NCI-H460 (cell line): Measurements from ENCODE around the gene KCNN1. TPM values are rescaled to one million over a fixed set of nuclear protein-coding genes. Genes with fewer than 3 reads are reported as not detected.
"Not testable (repeated sequence)": the region's sequence is repeated elsewhere in the genome, so short reads cannot be mapped to it uniquely, and the experiment has no call there.

Source experiments
- DNase-seq: peaks from one replicate; pipeline ENCODE4 v3.0.0-alpha.2; 2016; ENCODE audit warnings: low read depth; ENCODE audit errors: extremely low read depth
- polyA plus RNA-seq: library from polyadenylated mRNA; depleted of rRNA; stranded (reverse); fragments of >200 nt; gene quantifications from 2 replicates; pipeline ENCODE4 v1.2.3, GENCODE V29; 2014; cell fraction: nucleus; rRNA removed
- total RNA-seq: library from RNA; depleted of rRNA; stranded (reverse); fragments of >200 nt; shearing (Covaris generic); gene quantifications from 2 replicates; pipeline ENCODE4 v1.2.3, GENCODE V29; 2014; rRNA removed

Gene KCNN1
- total RNA-seq = 0.10 TPM in 1 of 2 replicates, not detected in the other
- polyA plus RNA-seq = 0.13 TPM in 1 of 2 replicates, not detected in the other

DNA sequence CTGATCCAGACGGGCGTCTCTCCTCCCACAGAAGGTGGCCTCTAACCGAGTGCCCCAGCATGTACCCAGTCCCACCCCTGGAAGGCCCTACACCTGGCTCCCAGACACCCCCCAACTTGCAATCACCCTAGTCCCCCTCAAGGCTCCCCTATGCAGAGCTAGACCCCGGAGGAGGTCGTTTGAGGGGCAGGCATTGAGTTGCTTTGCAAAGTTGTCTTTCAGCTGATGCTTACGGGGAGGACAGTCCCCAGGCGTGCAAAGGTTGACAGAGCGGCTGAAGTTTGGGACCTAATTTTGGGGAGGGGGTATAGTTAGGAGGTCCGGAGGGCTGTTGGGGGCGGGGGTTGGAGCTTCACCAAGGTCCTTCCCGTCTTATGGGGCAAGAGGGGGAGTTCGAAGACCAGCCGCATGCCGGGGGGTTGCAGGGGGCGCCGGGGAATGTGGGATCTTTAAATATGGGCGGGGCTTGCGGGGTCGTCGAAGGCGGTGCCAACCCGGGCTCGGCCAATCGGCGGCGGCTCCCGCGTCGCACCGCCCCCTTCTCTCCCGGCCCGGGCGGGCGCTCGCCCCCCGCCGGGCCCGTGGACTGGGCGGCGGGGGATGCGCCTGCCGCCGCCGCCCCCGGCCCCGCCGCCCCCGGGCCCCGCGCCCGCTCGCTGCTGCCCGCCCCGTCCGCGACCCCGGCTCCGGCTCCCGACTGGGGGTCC, at the start of gene KCNN1:
Gene KCNN1, plus strand, starts transcription at position 558 of the 707 bp plus-strand sequence. CDS start 6,782 bp downstream, outside the sequence.
- no peak for DNase-seq

DNA sequence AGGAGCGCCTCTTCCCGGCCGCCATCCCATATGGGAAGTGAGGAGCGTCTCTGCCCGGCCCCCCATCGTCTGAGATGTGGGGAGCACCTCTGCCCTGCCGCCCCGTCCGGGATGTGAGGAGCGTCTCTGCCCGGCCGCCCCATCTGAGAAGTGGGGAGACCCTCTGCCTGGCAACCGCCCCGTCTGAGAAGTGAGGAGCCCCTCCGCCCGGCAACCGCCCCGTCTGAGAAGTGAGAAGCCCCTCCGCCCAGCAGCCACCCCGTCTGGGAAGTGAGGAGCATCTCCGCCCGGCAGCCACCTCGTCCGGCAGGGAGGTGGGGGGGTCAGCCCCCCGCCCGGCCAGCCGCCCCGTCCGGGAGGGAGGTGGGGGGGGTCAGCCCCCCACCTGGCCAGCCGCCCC, 48.8 kb upstream of the KCNN1 start:
- not testable (repeated sequence) for DNase-seq

DNA sequence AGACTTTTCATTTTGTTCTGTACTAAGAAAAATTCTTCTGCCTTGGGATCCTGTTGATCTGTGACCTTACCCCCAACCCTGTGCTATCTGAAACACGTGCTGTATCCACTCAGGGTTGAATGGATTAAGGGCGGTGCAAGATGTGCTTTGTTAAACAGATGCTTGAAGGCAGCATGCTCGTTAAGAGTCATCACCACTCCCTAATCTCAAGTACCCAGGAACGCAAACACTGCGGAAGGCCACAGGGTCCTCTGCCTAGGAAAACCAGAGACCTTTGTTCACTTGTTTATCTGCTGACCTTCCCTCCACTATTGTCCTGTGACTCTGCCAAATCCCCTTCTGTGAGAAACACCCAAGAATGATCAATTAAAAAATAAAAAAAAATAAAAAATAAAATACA, 47.8 kb upstream of the KCNN1 start:
- not testable (repeated sequence) for DNase-seq

GRCh38 chr19:17920527-17920926, 46.4 kb upstream of the KCNN1 start:
- DNase-seq = no peak

DNA sequence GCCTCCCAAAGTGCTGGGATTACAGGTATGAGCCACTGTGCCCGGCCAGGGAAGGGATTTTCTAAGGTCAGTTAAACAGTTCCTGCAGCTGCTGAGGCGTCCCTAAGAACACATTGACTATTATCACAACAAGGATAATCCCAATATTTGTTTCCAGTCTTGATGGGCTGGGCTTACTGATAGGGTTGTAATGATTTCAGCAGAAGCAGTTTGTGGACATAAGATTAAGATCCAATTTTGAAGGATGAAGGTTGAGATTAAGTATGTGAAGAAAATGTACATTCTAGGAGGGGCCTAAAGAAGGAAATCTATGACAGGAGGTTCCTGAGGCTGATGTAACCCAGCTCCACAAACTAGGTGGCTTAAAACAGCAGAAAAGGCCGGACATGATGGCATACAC, 44.8 kb upstream of the KCNN1 start:
- DNase-seq = no peak

GRCh38 chr19:17926044-17926443, 40.9 kb upstream of the KCNN1 start:
- DNase-seq = no peak

DNA sequence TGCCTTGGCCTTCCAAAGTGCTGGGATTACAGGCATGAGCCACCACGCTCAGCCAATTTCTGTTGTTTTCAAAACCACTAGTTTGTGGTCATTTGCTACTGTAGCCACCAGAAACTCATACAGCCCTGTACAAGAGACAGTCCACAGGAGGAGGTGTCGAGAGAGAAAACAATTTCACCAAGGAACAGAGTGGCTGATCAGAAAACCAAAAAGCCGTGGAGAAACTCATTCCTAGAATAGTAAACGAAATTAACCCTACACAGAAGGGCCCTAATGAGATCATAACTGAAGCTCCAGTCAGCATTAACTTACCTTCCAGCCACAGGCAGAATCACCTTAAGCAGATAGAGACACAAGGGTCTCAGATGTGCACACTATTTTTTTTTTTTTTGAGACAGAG, 37.9 kb upstream of the KCNN1 start:
- no peak for DNase-seq

DNA sequence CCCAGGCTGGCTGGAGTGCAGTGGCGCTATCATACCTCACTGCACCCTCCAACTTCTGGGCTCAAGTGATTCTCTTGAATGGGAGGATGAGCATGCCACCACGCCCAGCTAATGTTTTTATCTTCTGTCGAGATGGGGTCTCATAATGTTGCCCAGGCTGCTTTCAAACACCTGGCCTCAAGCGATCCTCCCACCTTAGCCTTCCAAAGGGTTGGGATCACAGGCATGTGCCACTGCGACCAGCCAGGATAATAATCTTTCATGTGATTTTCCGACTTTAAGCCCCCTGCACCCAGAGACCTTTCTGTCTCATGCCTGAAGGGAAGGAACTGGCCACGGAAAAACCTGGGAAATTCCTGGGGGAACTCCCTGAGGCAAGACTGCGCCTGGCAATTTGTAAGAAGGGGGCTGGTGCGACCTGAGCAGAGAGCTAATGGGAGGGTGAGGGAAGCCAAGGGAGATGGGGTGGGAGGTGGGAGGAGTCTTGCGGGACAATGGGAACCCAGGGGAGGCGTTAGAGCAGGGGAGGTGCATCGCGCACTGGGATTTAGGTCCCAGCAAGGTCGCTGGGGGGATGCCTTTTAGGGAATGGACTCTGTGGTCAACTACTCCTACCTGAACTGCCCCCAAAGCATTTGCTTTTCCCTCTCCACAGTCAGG, 35.2 kb upstream of the KCNN1 start:
- no peak for DNase-seq

DNA sequence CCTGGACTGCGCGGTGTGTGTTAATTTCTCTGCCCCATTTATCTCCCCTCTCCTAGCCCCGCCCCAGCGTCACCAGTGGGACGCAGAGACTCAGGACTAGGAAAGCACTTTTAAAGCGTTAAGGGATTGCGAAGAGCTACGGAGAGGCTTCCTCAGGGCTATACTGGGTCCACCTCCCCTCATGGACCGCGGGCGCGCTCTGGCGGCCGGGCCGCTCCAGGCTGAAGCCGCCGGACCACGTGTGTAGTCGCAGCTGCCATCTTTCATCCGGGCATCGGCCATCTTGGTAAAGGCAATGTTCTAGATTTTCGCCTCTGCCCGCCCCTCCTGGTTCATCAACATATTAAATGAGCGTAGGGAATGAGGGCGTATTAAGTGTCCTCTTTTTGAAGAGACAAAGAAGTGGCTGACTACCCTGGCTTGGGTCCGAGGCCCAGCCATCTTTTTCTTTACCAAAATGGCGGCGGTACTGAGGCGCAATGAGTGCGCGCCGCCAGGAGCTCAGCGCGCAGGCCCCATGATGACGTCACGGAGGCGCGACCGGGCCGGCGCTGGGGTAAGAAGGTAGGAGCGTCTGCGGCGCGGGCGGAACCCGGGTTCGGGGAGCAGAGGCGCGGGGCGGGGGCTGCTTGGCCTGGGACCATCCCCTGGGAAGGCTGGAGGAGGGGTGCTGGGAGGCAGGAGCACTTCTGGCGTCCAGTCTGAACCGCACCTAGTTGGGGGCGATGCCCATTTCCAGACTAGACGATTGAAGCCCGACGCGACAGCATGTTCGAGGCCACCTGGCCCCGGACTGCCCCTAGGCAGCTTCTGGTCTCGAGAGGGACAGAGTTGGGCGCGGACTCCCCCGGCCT, 34.2 kb upstream of the KCNN1 start, which contains the start of gene CCDC124:
Gene CCDC124, plus strand, starts transcription at position 531 of the 854 bp plus-strand sequence. CDS start 3,406 bp downstream, outside the sequence.
- peak; percentile 85 for DNase-seq

- no peak for DNase-seq
Observed at GRCh38 chr19:17933414-17934129, 33.3 kb upstream of the KCNN1 start.

- DNase-seq = no peak
Observed at GRCh38 chr19:17936379-17936778, 30.5 kb upstream of the KCNN1 start.

- DNase-seq = no peak
Observed at GRCh38 chr19:17937371-17937900, 29.5 kb upstream of the KCNN1 start.

GRCh38 chr19:17938092-17938845, 28.6 kb upstream of the KCNN1 start:
- peak; percentile 76 for DNase-seq

DNA sequence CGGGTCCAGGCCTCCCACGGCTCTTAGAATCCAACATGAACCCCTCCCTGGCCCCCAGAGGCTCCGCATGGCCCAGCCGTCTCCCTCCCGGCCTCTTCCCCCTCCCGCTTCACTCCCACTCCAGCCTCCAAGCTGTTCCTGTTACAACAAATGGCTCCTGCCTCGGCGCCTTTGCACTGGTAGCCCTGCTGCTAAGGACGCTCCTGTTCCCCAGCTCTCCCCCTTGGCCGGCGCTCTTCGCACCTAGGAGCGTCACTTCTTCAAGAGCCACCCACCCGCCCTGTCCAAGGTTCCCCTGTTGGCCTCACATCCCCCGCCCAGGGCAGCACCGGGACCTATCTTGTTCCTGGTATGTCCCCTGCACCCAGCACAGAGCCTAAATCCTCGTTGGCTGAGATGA, 24.7 kb upstream of the KCNN1 start:
- DNase-seq = no peak

GRCh38 chr19:17942582-17943273, 24.2 kb upstream of the KCNN1 start:
- DNase-seq = no peak

DNA sequence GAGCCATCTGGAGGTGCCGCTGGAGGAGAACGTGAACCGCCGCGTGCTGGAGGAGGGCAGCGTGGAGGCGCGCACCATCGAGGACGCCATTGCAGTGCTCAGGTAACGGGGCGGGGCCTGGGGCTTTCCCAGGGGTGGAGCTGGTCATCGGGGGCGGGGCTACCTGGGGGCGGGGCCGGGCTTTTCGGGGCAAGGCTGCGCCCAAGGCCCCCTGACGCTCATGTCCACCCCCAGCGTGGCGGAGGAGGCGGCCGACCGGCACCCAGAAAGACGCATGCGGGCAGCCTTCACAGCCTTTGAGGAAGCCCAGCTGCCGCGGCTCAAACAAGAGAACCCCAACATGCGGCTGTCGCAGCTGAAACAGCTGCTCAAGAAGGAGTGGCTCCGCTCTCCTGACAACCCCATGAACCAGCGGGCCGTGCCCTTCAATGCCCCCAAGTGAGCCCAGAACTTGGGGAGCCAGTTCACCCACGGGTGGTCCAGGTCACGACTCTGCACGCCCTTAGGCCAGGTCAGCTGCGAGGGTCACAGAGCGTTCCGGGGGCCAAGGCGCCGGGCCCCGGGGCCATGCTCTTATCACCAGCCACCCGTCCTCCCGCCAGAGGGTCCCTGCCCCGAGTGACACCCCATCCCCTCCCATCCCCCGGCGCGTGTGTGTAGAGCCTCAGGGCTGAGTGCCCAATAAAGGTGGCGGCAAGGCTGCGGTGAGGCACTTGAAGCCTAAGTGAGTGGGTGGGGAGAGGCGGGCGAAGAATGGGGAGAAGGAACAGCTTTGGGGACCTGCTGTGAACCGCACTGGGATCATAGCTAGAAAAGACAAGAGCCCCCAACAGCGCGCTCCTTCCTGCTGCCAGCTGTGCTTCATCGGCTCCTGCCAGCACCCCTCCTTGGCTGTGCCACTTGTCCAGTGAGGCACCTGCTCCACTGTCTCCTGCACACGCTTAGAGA, 23.4 kb upstream of the KCNN1 start:
- DNase-seq = no peak

- no peak for DNase-seq
Observed at GRCh38 chr19:17944301-17944700, 22.6 kb upstream of the KCNN1 start.
